IPS-NIHi7 (cell line): ENCODE measurements around the gene LYRM7.
A peak's percentile ranks its signal among the peaks of the same experiment; 100 is the strongest.
"Not testable (repeated sequence)": the region's sequence is repeated elsewhere in the genome, so short reads cannot be mapped to it uniquely, and the experiment has no call there.

Experiments used
- DNase-seq: peaks from one replicate; pipeline ENCODE4 v3.0.0; 2012; ENCODE audit warnings: mixed read lengths; ENCODE audit errors: extremely low spot score

LYRM7 gene

DNA sequence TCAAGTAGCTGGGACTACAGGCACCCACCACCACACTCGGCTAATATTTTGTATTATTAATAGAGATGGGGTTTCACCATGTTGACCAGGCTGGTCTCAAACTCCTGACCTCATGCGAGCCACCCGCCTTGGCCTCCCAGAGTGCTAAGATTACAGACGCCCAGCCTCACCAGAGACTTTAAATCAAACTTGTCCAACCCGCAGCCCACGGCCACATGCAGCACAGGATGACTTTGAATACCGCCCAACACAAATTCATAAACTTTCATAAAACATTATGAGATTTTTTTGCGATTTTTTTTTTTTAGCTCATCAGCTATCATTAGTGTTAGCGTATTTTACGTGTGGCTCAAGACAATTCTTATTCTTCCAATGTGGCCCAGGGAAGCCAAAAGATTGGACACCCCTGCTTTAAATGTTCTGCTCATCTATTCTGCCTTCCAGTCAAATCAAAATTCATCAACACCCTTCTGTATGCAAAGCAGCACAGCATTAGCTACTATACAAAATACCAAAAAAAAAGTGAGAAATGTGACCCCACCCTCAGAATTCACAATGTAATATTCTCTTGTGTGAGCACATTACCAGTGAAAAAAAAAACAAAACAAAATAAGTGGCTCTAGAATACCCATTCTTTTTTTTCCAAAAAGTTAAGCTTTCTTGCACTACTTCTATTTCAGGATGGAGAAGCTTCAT, 50.4 kb downstream of the LYRM7 start:
- no peak for DNase-seq

DNA sequence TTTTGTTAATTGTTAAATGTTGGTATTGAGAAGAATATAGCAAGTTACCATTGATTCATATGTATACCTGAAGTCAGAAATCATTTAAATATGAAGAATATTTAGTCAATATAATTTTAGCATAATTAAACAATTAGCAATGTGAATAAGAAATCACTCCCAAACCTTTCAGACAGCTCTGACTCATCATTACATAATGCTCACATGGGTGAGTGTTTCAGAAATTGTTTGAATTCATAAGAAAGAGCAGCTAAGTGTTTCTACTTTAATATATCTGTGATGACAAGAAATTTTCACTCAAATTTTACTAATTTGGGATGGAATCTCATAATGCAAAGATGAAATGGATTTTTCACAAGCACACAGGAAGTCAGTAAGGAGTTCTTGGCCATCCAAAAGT, 51.1 kb downstream of the LYRM7 start:
- no peak for DNase-seq

DNA sequence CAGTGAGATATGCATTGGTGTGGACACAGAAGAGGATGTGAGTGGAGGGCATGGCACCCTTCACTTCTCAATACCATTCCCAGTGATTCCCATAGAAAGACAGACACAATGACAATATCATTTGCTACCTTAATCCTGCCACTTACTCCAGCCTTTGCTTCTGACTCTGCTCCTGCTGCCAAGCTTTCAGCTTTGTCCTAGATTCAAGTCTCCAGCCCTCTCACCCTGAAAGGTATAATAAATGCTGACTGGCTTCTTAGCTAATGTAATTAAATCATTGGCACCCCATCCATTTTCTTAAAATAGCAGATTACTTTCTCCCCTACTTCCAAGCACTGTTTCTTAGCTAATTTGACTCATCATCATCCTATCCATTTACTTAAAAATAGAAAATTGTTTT, 52.0 kb downstream of the LYRM7 start:
- no peak for DNase-seq

DNA sequence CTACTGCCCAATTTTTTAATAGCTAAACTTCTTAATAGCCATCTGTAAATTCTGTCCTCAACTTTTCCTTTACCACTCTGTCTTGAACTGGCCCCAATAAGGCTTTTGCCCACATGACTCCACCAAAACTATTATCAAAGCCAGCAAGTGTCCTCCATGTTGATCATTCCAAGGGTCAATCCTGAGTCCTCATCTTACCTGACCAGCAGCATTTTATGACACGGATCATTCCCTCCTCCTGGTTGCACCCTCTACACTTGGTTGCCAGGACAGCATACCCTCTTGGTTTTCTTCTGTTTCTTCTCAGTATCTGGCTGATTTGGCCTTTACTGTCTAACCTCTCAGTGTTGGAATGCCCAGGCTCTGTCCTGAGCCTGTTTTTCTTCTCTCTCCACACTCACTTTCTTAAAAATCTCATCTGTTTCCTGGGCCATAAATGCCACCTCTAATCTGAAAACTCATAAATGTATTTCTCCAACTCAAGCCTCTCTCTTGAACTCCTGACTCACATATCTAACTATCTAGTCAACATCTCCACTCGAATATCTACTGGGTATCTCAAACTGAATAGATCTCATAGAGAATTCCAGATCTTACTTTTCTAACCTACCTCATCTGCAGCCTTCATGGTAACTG, 53.1 kb downstream of the LYRM7 start:
- DNase-seq: no peak

DNA sequence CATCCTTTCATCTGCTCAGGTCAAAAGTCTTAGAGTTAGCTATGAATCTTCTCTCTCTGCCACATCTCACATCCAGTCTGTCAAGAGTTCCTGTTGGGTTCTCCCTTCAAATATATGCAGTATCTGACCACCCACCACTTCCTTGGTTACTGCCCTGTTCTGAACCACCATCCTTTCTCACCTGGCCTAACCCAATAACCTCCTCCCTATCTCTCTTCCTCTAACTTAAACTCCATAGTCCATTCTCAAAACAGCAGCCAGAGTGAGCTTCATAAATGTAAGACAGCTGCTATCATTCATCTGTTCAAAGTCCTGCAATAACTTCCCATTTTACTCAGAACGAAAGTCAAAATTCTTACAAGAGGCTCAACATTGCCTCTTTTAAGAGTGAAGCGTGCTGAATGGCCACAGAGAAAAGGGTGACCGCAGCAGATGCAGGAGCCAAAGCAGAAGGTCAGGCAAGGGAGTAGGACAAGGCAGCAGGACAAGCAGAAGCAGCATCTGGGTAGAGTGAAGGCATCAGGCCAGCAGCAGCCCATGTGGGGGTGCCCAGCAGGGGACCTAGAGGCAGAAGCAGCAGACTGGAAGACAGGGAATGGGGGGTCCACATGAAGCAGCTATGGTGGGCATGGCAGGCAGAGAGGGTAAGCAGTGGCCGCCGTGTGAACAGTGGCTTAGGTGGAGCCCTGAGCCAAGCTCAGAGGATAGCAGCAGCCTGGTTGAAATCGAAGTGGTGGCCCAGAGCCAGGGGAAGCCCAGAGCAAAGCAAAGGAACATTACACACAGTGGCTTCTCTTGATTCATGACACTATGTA, 53.9 kb downstream of the LYRM7 start:
- no peak for DNase-seq

DNA sequence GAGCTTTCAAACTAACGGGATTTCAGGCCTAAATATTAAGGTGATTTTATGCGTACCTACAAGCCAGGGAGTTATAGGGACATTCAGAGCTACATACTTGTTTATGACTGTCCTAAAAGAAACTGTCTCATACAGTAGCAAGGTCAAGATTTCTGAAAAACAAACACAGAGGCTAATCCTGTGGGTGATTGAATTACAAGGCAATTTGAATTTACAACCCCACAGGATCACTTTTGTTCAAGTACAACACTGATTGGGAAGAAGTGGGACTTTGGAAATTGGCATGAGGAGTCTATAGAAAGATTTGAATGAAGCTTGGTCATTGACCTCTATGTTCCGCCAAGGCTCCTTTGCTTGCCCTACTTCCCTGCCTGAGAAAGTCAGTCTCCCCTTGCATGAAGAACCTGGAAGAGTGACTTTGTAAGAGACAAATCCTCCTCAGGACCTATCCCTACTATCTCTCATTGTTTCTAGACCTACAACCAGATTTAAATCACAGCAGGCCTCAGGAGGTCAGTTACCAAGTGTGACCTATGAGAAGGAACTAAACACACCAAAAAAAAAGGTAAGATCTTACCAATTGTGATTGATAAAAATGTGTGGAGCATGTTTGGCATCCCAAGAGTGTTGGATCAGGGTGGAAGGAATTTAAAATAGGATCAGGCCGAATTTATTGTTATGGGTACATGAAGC, 54.7 kb downstream of the LYRM7 start:
- no peak for DNase-seq

DNA sequence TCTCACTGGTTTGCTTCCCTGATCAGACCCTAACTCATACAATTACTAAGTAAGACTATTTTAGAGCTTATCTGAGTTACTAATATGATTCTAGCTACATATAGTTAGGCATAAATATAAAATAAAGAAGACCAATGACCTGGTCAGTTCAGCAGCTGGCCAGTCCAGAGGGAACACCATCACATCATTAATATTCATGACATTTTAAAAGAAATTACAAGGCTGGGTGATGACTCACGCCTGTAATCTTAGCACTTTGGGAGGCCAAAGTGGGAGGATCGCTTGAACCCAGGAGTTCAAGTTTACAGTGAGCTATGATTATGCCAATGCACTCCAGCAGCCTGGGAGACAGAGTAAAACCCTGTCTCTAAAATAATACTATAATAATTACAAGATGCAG, 56.2 kb downstream of the LYRM7 start:
- no peak for DNase-seq

DNA sequence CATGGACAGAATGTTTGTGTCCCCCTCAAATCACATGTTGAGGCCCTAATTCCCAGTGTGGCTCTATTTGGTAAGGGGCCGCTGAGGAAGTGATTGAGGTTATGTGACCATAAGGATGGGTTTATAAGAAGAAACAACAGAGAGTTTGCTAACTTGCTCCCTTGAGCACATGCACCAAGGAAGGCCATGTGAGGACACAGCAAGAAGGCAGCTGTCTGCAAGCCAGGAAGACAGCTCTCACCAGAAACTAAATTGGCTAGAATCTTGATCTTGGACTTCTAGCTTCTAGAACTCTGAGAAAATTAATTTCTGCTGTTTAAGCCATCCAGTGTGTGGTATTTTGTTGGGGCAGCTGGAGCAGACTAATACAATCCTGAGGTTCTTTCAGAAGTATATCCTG, 57.9 kb downstream of the LYRM7 start:
- DNase-seq: no peak

DNA sequence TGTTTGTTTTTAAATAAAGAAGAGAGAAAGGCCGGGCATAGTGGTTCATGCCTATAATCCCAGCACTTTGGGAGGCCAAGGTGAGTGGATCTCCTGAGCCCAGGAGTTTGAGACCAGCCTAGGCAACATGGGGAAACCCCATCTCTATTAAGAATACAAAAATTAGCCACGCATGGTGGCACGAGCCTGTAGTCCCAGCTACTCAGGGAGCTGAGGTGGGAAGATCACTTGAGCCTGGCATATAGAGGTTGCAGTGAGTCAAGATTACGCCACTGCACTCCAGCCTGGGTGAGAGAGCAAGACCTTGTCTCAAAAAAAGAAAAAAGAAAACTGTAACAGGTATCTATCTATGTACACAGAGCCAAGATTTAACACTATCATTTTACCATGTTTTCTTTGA, 58.9 kb downstream of the LYRM7 start:
- no peak for DNase-seq

DNA sequence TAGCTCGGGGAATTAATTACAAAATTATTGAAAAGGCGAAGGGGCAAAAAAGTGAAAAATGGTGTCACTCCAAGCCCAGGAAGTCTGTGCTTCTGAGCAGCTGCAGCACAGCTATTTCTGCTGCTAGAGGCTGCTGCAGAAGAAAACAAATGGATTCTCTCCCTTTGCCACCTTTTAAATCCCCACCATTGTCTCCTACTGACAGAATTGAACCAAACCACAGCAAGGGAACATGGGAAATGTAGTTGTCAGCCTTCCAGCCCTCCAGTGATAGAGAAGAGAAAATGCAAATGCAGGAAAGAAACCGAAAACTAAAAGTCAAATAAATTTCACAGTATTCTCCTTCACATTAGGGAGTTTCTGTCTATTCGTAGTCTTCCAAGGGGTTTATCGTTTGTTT, 59.7 kb downstream of the LYRM7 start:
- peak; percentile 48 for DNase-seq

DNA sequence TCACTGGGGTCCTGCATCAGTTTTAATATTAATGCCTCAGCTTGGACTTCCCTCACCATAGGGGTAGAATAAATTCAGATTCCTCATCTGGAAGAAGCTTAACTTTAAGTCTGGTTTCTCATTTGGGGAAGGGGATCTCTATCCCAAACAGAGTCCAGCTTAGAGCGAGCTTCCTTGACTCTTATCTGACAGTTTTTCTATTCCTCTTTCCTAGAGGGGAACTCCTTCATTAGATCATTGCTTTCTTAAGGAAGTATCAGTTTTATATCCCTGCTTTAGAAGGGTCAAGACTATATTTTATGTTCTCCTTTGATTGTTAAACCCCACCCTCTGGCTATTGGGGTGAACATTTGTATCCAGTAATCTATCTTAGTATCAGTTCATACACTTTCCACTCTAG, 68.9 kb downstream of the LYRM7 start:
- no peak for DNase-seq

DNA sequence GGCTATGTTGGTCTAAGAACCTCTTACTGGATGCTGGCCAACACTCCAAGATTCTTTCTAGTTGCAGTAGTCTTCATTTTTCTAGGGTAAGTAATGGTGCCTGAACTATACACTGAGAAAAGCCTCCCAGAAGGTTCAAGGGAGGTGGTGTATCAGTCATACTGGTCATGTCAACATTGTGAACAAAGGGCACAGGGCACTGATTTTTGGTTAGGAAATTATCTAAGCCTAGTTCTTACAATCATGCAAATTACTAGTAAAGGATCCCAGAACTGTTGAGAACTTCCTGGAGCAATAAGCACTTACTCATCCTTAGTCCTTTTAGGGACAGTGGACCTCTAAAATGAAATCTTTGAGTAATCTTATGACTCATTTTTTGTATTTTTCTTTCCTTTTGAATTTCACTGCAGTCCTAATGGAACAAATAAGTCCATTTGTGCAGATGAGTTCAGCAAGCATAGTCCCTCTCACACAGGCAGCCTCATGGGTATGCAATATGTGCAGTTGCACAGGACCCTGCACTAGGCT, 72.0 kb downstream of the LYRM7 start:
- no peak for DNase-seq

DNA sequence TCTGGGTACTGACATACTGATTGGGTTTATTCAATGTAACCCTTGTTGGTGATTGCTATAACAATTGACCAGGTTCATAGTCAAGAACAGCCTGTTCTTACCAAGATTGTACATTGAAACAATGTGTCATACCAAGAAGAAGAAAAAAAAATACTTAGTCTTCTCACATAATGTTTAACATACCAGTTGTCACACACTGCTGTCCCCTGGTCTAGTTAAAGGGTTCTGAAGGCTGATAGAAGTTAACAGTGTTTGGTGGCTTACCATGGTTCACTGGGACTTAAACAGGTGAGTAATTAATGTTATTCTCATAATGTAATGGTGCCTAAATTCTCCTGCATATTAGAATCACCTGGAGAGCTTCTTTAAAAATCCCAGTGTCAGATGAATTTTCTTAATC, 74.6 kb downstream of the LYRM7 start:
- no peak for DNase-seq

DNA sequence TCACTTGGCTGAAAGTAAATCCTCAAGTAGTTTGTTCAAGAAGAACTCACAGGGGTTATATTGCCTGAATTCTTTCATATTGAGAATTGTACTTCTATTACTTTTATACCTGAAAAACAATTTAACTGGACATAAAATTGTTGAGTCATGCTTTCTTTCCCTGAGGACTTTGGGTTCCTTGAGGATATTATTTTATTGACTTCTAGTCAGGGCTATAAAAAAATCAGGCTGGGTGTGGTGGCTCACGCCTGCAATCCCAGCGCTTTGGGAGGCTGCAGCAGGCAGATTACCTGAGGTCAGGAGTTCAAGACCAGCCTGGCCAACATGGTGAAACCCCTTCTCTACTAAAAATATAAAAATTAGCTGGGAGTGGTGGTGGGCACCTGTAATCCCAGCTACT, 75.2 kb downstream of the LYRM7 start:
- no peak for DNase-seq

DNA sequence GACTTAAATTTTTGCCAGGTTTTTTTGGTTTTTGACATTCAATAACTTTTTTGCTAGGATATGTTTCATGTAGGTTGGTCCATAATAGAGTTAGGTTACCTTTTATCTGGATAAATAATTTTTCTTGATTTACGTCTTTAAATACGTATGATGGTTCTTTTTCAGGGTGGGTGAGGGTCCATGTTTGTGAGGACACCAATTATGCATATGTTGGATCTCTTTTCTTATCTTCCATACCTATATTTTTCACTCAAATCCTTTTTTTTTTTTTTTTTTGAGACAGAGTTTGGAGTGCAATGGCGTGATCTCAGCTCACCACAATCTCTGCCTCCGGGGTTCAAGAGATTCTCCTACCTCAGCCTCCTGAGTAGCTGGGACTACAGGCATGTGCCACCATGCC, 75.8 kb downstream of the LYRM7 start:
- no peak for DNase-seq

DNA sequence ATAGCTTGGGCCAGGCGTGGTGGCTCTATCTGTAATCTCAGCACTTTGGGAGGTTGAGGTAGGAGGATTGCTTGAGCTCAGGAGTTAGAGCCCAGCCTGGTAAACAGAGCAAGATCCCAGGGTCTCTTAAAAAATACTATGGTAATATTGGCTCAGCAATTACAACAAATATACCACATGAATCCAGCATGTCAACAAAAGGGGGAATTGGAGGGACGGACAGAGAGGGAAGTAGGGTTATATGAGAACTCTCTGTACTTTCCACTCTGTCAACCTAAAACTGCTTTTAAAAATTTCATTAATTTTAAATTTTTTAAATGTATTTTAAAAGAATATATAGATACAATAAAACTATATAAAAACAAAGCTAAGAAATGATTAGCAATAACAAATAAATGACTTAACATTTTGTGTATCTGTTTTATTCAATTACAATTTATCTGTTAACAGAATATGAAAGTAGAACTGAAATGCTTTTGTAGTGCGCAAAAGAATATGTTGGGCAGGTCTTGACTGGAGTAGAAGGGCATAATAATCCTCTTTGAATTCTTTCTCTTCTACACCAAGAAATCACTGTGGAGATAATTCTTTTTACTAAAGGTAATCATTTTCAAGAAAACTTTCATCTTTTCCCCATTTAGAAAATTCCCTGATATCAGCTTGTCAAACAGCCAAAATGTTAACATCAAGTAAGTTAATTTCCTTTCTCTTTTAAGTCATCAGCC, 80.2 kb downstream of the LYRM7 start:
- DNase-seq: no peak

DNA sequence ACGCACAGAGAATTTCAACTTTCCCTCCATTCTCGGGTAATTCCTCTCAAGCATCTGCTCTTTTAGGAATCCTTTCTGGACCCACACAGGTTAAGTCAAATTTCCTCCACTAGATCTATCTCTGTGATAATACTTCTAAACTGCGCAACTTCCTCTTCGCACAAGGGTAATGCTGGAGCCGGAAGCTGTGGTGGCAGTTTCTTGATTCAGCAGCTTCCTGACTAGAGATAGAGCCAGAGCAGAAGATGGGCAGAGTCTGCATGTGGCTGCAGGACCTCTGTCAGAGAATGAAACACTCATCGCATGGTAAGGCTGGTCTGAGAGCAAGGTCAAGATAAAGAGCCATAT, 82.1 kb downstream of the LYRM7 start:
- DNase-seq: no peak

DNA sequence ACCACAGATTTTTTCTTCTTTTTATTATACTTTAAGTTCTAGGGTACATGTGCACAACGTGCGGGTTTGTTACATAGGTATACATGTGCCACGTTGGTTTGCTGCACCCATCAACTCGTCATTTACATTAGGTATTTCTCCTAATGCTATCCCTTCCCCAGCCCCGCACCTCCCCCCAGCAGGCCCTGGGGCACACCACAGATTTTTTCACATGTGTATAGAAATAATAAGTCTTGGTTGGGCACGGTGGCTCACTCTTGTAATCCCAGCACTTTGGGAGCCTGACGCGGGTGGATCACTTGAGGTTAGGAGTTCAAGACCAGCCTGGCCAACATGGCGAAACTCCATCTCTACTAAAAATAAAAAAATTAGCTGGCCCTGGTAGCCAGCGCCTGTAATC, 83.3 kb downstream of the LYRM7 start:
- not testable (repeated sequence) for DNase-seq

DNA sequence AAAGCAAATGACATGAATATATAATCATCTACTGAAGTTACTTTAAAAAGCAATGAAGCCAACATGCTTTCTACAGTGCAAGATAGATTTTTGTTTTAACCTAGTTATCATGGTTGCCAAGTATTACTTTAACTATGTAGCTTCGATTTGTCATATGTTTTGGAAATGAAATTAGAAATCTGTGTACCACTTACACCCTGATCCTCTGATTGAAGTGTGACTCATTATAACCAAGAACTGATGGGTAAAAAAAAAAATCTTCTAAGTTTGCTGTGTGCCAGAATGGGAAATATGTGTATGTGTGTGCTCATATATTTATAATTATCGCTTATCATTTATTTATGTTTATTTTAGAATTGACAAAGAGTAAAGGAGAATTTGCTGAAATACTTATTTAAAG, 84.0 kb downstream of the LYRM7 start:
- DNase-seq: no peak
